ENCODE data around the gene ZBTB16.

DNA sequence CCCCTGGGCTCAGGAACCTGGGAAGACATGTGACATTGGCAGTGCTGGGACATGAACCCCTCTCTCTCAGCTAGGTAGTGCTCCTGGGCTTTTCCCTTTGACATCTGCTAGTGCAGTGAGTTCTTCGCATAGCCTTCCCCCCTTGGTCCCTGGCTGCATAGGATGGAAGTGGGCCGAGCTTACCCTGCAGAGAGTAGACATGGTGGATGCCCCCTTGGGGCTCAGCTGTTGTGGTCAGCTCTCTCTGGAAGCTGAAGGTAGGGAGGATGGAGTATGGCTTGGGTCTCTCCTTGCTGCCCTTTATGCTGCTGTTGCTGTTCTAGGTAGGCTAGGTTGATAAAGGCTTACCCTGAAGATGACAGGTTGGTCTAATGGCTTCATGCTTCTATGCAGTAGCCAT, 92.1 kb downstream of the ZBTB16 start:
- no peak for TF ChIP-seq ZNF549 (CRISPR knock-in tag; IDR thresholded peaks at IDR 0.05)
- no peak for TF ChIP-seq POLR2AphosphoS5 (IDR thresholded peaks at IDR 0.05; ENCODE audit: low read depth, low read length)
- no peak for TF ChIP-seq ATF2 (CRISPR knock-in tag; IDR thresholded peaks at IDR 0.05)
- TF ChIP-seq ELF4 (CRISPR knock-in tag; IDR thresholded peaks at IDR 0.05; ENCODE audit: borderline replicate concordance) = no peak
- TF ChIP-seq RFX5 (IDR thresholded peaks at IDR 0.05; ENCODE audit: low read depth, low read length) = no peak
- TF ChIP-seq, protein P1, sequence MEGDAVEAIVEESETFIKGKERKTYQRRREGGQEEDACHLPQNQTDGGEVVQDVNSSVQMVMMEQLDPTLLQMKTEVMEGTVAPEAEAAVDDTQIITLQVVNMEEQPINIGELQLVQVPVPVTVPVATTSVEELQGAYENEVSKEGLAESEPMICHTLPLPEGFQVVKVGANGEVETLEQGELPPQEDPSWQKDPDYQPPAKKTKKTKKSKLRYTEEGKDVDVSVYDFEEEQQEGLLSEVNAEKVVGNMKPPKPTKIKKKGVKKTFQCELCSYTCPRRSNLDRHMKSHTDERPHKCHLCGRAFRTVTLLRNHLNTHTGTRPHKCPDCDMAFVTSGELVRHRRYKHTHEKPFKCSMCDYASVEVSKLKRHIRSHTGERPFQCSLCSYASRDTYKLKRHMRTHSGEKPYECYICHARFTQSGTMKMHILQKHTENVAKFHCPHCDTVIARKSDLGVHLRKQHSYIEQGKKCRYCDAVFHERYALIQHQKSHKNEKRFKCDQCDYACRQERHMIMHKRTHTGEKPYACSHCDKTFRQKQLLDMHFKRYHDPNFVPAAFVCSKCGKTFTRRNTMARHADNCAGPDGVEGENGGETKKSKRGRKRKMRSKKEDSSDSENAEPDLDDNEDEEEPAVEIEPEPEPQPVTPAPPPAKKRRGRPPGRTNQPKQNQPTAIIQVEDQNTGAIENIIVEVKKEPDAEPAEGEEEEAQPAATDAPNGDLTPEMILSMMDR (CRISPR knock-in tag; IDR thresholded peaks at IDR 0.05) = no peak
- no peak for TF ChIP-seq RBAK (CRISPR knock-in tag; IDR thresholded peaks at IDR 0.05)

Measured in HepG2 (cell line).